NCI-H187 (cell line): Measurements from ENCODE around the gene POLR3A.
"Not testable (repeated sequence)": the region's sequence is repeated elsewhere in the genome, so short reads cannot be mapped to it uniquely, and the experiment has no call there.

ENCODE experiments used
- DNase-seq, 2 experiments: peaks; one replicate each; lab custom pipeline; 2025; lab: John Stamatoyannopoulos, UW

The POLR3A gene

DNA sequence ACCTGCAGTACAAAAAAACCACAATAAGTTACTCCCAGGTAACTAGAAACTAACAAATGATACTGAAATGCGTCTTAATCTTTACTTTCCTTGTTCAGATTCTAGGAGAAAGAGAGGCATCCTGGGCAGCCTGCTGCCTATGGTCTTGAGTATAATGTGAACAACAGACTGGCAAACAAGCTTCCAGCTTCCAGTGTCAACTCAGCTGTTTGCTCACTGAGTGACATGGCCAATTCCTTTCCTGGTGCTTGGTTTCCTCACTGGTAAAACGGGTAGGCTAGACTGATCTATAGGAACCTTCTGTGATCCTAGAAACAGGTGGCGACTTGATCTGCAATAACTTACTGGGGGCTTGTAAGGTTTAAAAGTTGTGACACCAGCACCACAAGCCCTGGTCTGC is 10.1 kb downstream of the POLR3A start:
- no peak for DNase-seq

DNA sequence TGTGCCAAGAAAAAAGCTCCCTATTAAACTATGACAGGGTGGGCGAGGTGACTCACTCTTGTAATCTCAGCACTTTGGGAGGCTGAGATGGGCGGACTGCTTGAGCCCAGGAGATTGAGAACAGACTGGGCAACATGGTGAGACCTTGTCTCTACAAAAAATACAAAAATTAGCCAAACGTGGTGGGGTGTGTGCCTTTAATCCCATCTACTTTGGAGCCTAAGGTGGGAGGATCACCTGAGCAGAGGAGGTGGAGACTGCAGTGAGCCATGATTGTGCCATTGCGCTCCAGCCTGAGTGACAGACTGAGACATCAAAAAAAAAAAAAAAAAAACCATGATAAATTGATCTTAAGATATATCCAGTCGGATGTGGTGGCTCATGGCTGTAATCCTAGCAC is 11.5 kb downstream of the POLR3A start:
- DNase-seq, result no peak

GRCh38 chr10:78015546-78015945 is 13.8 kb downstream of the POLR3A start:
- DNase-seq, result no peak

GRCh38 chr10:78013564-78013963 is 15.8 kb downstream of the POLR3A start:
- DNase-seq, result no peak

DNA sequence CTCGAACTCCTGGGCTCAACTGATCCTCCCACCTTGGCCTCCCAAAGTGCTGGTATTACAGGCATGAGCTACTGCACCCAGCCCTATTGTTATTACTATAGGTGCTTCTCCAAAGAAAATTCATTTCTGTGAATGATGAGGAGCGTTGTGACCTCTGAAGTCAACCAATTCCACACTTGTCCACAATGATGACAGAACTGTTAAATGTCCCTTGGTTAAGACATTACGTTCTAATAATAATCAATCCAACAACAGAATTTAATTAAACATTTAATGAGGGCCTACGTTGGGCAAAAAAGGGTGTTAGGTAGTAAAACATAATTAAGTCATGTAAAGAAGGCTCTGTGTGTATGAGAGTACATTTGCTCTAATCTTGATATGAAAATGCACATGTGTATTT is 18.2 kb downstream of the POLR3A start:
- DNase-seq, result no peak

DNA sequence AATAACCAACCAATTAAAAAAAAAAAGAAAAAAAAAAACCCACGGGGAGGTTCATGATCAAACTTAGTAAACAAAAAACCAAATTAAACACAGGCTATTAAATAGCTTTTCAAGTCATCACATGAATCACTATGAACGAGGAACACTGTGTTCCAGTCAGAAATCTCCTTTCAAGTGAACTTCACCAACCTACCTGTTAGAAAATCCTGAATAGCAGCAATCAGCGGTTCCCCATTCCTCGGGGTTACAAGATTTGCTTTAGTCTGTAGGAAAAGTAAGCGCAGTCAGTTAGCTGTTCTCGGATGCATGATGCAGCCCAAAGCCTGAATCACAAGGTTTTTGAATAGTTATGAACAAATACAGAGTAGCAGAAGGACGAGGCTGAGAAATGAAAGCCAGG is 19.0 kb downstream of the POLR3A start:
- DNase-seq, result no peak

- no peak for DNase-seq
These were observed 19.7 kb downstream of the POLR3A start for GRCh38 chr10:78009662-78010061.

- DNase-seq, result no peak
These were observed 22.1 kb downstream of the POLR3A start for GRCh38 chr10:78007172-78007571.

- DNase-seq, result no peak
These were observed 24.9 kb downstream of the POLR3A start for GRCh38 chr10:78004215-78005026.

DNA sequence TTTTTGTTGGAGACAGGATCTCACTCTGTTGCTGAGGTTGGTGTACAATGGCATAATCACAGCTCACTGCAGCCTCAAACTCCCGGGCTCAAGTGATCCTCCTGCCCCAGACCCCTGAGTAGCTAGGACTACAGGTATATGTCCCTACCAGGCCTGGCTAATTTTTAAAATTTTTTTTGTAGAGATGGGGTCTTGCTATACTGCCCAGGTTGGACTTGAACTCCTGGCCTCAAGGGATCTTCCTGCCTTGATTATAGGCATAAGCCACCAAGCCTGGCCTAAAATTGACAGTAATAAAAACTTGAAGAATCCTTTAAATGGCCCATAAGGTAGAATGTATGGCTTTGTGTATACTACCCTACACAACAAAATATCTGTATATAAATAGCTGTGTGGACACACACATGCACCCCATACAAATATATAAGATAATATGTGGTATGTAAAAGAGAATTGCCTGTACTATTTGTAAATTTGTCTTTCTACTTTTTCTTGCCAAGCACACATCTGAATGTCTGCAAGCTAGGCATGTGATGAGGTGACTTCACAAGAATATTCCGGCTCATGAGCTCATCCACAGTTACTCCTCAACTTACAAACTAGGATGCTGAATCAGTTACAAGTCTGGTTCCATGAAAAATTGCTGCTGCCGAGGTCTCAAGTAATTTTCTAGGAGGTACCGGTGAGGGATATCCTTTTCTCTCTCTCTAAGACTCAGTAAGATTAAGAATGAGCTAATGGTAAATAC is 26.6 kb downstream of the POLR3A start:
- DNase-seq, result no peak

DNA sequence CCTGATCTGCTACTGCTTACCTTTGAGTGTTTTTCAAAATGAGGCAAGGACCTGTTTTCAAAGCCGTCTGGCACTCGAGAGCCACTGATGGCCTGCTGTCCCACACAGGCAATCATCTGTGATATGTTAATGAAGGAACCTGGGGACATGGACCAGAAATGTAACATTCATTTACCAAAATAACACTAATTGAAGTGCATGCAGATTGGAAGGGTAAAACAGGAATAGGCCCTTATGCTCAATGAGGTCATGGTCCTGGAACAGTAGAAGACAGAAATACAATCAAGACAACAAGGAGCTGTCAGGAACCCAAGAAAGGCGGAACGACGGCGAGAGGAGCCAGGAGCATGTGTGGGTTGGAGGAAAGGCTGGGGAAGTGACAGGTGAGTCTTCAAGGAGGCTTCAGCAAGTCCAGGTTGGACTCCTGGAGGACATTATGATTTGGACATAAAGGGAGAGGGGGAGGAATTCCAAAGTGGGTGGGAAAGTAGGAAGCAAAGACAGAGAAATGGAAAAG is 28.3 kb downstream of the POLR3A start:
- DNase-seq, result no peak

DNA sequence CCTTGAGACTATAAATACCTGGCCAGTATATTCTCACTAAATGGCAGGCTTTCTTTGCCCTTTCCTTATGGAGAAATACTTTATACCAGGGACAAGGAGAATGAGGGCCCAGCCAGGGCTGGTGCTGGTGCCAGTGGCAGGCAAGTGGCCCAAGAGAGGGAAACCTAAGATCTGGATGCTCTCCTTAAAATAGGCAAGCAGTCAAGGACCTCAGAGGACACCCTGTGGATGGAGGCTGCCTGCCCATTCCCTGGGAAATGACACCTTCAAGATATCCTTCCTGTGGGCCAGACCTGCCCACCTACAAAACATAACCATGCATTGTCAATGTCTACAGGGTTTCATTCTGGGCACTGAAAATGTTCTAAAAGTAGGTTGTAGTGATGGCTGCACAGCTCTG is 29.1 kb downstream of the POLR3A start:
- DNase-seq, result no peak

DNA sequence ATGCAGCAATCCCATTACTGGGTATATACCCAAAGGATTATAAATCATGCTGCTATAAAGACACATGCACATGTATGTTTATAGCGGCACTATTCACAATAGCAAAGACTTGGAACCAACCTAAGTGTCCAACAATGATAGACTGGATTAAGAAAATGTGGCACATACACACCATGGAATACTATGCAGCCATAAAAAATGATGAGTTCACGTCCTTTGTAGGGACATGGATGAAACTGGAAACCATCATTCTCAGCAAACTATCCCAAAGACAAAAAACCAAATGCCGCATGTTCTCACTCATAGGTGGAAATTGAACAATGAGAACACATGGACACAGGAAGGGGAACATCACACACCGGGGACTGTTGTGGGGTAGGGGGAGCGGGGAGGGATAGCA is 30.5 kb downstream of the POLR3A start:
- not testable (repeated sequence) for DNase-seq

- no peak for DNase-seq
These were observed 35.7 kb downstream of the POLR3A start for GRCh38 chr10:77993620-77994019.

DNA sequence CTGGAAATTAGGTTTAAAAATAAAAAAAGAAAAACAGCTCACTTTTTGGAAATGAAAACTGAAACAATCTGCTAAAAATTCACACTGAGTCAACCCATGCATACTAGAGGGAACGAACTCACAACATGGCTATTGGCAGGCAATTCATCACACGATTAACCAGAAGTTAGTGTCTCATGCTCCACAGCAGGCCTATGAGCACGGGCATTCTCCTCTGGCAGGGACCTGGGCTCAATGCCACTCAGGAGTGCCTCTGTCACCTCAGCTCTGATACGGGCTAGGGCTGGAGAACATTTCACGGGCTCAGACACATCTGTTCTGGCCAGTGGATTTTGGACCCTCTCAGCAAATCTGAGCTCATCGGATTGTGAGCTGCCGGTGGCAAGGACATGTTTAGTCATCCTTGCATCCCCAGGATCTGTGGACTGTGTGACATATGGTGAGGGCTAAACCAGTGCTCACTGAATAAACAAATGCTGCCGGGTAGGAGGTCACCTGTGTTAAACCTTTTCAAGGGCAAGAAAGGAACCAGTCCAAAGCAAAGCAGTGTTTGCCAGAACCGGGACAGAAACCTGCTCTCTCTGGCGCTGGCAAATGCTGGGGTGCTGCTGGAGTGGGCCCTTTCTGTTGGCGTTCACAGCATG is 40.1 kb downstream of the POLR3A start:
- DNase-seq, result no peak

GRCh38 chr10:77987671-77988255 is 41.6 kb downstream of the POLR3A start:
- DNase-seq, result no peak

GRCh38 chr10:77984986-77985385 is 44.3 kb downstream of the POLR3A start:
- DNase-seq, result no peak

- DNase-seq, result no peak
These were observed 45.7 kb downstream of the POLR3A start for GRCh38 chr10:77983384-77984341.

DNA sequence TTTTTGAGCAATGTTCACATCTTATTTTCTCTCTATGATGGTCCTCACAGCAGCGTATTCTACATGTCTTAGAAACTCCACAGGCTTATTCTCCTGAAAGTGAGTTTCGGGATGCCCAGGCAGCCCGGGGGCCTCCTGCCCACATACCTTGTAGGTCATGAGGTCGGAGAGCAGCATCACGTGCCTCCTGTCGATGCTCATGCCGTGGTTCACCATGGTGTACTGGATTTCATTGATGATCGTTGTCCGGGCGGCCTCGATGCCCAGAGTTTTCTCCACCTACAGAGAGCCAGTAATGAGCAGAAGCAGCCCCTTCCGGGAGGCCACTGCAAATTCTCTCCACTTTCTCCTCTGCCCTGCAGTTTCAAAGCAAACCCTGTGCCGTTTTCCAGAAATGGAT is 48.0 kb downstream of the POLR3A start:
- no peak for DNase-seq

- DNase-seq, result no peak
These were observed 50.1 kb downstream of the POLR3A start for GRCh38 chr10:77979221-77979620.

GRCh38 chr10:77978360-77978759 is 51.0 kb downstream of the POLR3A start:
- no peak for DNase-seq
